Activated T-helper 1 cell treated with anti-CD3 and anti-CD28 coated beads, Interleukin-12 subunit alpha, Interleukin-12 subunit beta, Interleukin-2, Interleukin-4 antibody, amounts not matched to agents 30 ng/mL and 10 ng/mL and 1 ng/mL, durations not matched to agents 14 hours and 24 hours and 36 hours (primary cell): Measurements from ENCODE around the gene TAAR1. TPM values are rescaled to one million over a fixed set of nuclear protein-coding genes. Genes with fewer than 3 reads are reported as not detected.
"Not testable (repeated sequence)": the region's sequence is repeated elsewhere in the genome, so short reads cannot be mapped to it uniquely, and the experiment has no call there.

Experiments used
- DNase-seq: peaks from one replicate; pipeline ENCODE4 v3.0.0; 2021; ENCODE audit warnings: low spot score
- H3K27ac Mint-ChIP-seq: one replicate; pipeline ENCODE4 v1.8.0; 2021; ENCODE audit warnings: mild to moderate bottlenecking, mixed read lengths
- H3K27me3 Mint-ChIP-seq: one replicate; pipeline ENCODE4 v1.8.0; 2022; ENCODE audit warnings: mild to moderate bottlenecking, moderate library complexity, mixed read lengths; ENCODE audit not compliant: insufficient read depth
- H3K36me3 Mint-ChIP-seq: one replicate; pipeline ENCODE4 v1.8.0; 2021; ENCODE audit warnings: low read depth, mixed read lengths
- H3K4me1 Mint-ChIP-seq: one replicate; pipeline ENCODE4 v1.8.0; 2021; ENCODE audit warnings: low read depth, mixed read lengths
- H3K4me3 Mint-ChIP-seq: one replicate; pipeline ENCODE4 v1.8.0; 2021; ENCODE audit warnings: mild to moderate bottlenecking, moderate library complexity, mixed read lengths
- H3K9me3 Mint-ChIP-seq: one replicate; pipeline ENCODE4 v1.8.0; 2021; ENCODE audit warnings: mixed read lengths
- intact Hi-C: fragments of 100-400 bp; cut with micrococcal nuclease; formaldehyde crosslinking; loops from one replicate; pipeline ENCODE4 v1.15.1; 2024
- total RNA-seq: library from RNA; stranded (reverse); gene quantifications from 2 replicates; pipeline ENCODE4 v1.2.3, GENCODE V29; 2022

TAAR1 gene
- total RNA-seq, 1 donor from 2014 or later = not detected

- DNase-seq, H3K36me3 Mint-ChIP-seq, H3K4me3 Mint-ChIP-seq, H3K9me3 Mint-ChIP-seq, H3K27ac Mint-ChIP-seq, intact Hi-C loops: not testable (repeated sequence)
- Mint-ChIP-seq H3K27me3 (peaks cover 23% of the 10 kb centered on the region), H3K4me1 (peaks cover 11% of the 10 kb centered on the region)
These were observed 20.1 kb upstream of the TAAR1 start for GRCh38 chr6:132679094-132679493.

GRCh38 chr6:132675749-132676148, 16.8 kb upstream of the TAAR1 start:
- no peaks in the 10 kb centered on the region for H3K9me3 Mint-ChIP-seq
- intact Hi-C loops = no loop called here
- peaks cover 2% of the 10 kb centered on the region for H3K36me3 Mint-ChIP-seq
- DNase-seq = no peak
- peaks cover 13% of the 10 kb centered on the region for H3K27me3 Mint-ChIP-seq
- H3K4me1 Mint-ChIP-seq = peaks cover 11% of the 10 kb centered on the region
- no peak overlapping the region for H3K27ac Mint-ChIP-seq
- H3K4me3 Mint-ChIP-seq = no peak overlapping the region

DNA sequence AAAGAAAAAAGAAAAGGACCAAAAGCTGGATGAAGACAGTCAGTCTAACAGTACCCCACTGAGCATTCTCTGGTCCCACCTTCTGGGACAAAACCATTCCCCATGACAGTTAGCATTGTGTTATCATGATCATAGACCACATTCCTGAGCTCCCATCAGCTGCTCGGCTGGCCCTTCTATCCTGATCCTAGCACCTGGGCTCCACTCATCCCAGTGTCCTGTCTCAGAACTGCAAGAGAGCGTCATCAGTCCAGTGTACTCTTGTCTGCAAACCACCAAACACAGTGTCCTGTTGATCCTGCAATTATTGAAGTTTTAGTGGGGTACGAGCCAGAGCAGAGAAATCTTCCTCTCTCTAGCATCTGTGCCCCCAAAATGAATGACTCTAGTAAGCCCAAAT, 16.0 kb upstream of the TAAR1 start:
- no peak overlapping the region for H3K27ac Mint-ChIP-seq
- H3K4me1 Mint-ChIP-seq = peaks cover 12% of the 10 kb centered on the region
- H3K4me3 Mint-ChIP-seq = no peak overlapping the region
- intact Hi-C loops = no loop called here
- H3K9me3 Mint-ChIP-seq = no peaks in the 10 kb centered on the region
- H3K36me3 Mint-ChIP-seq = peaks cover 2% of the 10 kb centered on the region
- H3K27me3 Mint-ChIP-seq = peaks cover 13% of the 10 kb centered on the region
- no peak for DNase-seq

DNA sequence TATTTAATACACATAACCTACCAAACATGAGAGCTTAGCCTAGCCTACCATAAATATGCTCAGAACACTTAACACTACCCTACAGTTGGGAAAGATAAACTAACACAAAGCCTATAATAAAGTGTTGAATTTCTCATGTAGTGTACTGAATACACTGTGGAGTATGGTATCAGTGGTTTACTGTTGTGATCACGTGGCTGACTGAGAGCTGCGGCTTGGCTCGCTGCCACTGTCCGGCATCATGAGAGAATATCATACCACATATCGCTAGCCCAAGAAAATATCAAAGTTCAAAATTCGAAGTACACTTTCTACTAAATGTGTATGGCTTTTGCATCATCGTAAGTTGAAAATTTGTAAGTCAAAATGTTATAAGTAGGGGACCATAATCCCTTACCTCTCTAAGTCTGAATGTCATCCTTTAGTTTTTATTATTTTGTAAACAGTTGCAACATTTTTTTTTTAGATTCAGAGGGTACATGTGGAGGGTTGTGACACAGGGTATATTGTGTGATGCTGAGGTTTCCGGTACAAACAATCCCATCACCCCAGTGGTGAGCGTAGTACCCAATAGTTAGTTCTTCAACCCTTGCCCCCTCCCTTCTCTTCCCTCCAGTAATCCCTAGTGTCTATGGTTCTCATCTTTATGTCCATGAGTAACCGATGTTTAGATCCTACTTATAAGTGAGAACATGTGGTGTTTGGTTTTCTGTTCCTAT, 14.6 kb upstream of the TAAR1 start:
- Mint-ChIP-seq H3K4me3 (no peak overlapping the region), H3K27ac (no peak overlapping the region), H3K36me3 (peaks cover 2% of the 10 kb centered on the region), H3K4me1 (peaks cover 17% of the 10 kb centered on the region), H3K9me3 (no peaks in the 10 kb centered on the region), H3K27me3 (peaks cover 7% of the 10 kb centered on the region)
- DNase-seq = no peak
- intact Hi-C loops = no loop called here

DNA sequence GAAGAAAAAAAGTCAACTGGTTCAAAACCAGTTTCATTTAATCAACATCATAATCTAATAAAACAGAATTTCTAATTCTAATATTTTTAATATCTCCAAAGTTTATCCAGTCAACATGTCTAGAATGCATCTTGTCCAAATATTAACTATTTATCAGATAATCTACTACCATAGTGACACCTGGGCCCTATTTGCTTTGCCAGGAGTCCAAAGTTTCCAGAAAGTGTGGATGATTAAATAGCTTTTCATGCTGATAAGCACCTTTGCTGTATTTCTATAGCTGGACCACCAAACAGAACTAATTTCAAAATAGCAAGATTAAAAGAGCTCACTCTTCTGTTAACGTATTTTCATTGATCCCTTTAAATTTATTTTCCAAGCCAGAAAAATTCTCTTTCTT, 12.3 kb upstream of the TAAR1 start:
- Mint-ChIP-seq H3K27ac (no peak overlapping the region), H3K27me3 (peaks cover 11% of the 10 kb centered on the region), H3K9me3 (no peaks in the 10 kb centered on the region), H3K4me1 (peaks cover 17% of the 10 kb centered on the region), H3K4me3 (no peak overlapping the region), H3K36me3 (no peaks in the 10 kb centered on the region)
- intact Hi-C loops = no loop called here
- no peak for DNase-seq

GRCh38 chr6:132669690-132670291, 10.8 kb upstream of the TAAR1 start:
- H3K4me3 Mint-ChIP-seq = no peak overlapping the region
- no peak overlapping the region for H3K27ac Mint-ChIP-seq
- H3K4me1 Mint-ChIP-seq = peaks cover 7% of the 10 kb centered on the region
- H3K27me3 Mint-ChIP-seq = peaks cover 5% of the 10 kb centered on the region
- no peak for DNase-seq
- no peaks in the 10 kb centered on the region for H3K9me3 Mint-ChIP-seq
- H3K36me3 Mint-ChIP-seq = no peaks in the 10 kb centered on the region
- intact Hi-C loops = loop anchor here (1.0 to 5.0 kb wide), 7 partner anchors 94 to 293 kb away; partner anchors contain the start of gene RPS12

GRCh38 chr6:132666118-132666517, 7.1 kb upstream of the TAAR1 start:
- Mint-ChIP-seq H3K27ac (no peak overlapping the region), H3K9me3 (no peaks in the 10 kb centered on the region), H3K36me3 (no peaks in the 10 kb centered on the region), H3K27me3 (peaks cover 4% of the 10 kb centered on the region), H3K4me3 (no peak overlapping the region), H3K4me1 (peaks cover 6% of the 10 kb centered on the region)
- intact Hi-C loops = loop anchor here (5.0 kb wide), 2 partner anchors 116 to 134 kb away; no protein-coding TSS in a partner anchor
- DNase-seq = no peak

DNA sequence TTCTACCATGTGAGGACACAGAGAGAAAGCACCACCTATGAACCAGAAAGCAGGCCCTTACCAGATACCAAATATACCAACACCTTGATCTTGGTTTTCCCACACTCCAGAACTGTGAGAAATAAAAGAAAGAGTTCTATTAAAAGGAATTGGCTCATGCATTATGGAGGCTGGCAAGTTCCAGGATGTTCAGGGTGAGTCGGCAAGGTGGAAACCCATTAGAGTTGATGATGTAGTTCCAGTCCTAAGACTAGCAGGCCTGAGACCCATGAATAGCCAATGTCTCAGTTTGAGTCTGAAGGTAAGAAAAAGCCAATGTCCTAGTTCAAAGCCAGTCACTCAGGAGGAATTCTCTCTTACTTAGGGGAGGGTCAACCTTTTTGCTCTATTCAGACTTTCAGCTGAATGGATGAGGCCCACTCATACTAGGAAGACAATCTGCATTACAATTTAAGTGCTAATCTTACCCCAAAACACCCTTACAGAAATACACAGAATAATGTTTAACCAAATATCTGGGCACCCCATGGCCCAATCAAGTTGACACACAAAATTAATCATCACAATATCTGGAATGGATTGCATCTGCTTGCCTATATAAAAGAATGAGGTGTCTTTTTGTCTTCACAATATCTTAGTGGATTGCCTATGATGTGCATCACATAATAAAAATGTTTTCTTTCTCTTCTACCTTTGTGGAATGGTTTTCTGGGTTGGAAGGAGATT, 5.5 kb upstream of the TAAR1 start:
- DNase-seq = no peak
- Mint-ChIP-seq H3K4me1 (no peaks in the 10 kb centered on the region), H3K9me3 (no peaks in the 10 kb centered on the region), H3K4me3 (no peak overlapping the region), H3K27me3 (peaks cover 4% of the 10 kb centered on the region), H3K36me3 (no peaks in the 10 kb centered on the region), H3K27ac (no peak overlapping the region)
- intact Hi-C loops = loop anchor here (5.0 kb wide), 2 partner anchors 118 to 132 kb away; no protein-coding TSS in a partner anchor

DNA sequence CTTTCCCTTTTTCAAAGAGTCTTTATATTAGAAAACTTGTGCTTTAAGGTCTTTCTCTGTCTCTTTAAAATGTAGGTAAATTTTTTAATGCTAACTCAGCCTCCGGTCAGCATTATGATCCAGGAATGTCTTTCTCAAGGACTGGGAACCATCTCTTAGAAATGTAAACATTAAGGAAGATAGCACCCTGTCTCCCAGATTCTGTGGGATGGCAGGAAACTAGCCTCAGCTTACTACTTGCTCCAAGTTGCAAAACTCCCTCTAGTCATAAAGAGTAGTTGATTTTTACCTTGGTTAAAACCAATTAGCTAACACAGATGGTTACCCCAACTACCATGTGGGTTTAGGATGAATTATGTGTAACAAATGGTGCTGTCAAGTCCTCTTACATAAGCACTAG, 4.7 kb upstream of the TAAR1 start:
- Mint-ChIP-seq H3K36me3 (no peaks in the 10 kb centered on the region), H3K27ac (no peak overlapping the region), H3K4me3 (no peak overlapping the region), H3K27me3 (peaks cover 7% of the 10 kb centered on the region), H3K4me1 (no peaks in the 10 kb centered on the region), H3K9me3 (no peaks in the 10 kb centered on the region)
- DNase-seq = no peak
- intact Hi-C loops = no loop called here

DNA sequence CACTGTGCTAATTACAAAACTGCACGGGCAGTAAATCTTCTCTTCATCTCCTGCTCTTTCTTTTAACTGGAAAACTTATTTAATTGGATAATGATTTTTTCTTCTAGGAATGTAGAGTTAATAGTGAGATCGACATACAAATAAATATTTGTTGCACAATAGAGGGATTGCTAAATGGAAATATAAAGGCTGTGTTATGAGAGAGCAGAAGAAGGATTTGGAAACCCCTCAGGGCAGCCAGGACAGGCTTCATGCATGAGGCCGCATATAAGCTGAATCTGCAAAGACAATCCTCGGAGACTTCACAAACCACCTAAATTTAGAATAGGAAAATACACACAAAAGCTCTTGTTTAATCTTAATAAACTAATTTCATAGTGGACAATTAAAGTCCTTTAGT, 2.9 kb upstream of the TAAR1 start:
- intact Hi-C loops = no loop called here
- no peaks in the 10 kb centered on the region for H3K36me3 Mint-ChIP-seq
- no peaks in the 10 kb centered on the region for H3K9me3 Mint-ChIP-seq
- no peak overlapping the region for H3K4me3 Mint-ChIP-seq
- peaks cover 3% of the 10 kb centered on the region for H3K27me3 Mint-ChIP-seq
- H3K4me1 Mint-ChIP-seq = no peaks in the 10 kb centered on the region
- H3K27ac Mint-ChIP-seq = no peak overlapping the region
- DNase-seq = no peak

DNA sequence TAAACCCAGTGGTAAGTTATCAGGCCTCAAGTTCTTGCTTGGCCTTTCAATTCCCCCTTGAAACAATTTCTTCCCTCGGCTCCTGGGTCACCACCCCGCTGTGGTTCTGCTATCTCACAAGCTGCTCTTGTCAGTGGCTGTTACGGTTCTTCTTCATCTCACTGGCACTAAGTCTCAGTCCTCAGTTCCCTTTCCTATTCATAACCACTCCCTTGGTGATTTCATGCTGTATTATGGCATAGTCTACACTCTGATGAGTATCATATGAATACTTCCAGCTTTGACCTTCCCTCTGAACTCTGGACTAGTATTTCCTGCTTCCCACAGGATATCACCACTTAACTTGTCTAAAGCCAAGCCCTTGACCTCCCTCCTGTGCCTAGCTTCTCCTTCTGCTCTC, 7.9 kb downstream of the TAAR1 start:
- Mint-ChIP-seq H3K4me1 (no peaks in the 10 kb centered on the region), H3K4me3 (no peak overlapping the region), H3K9me3 (no peaks in the 10 kb centered on the region), H3K36me3 (no peaks in the 10 kb centered on the region), H3K27ac (no peak overlapping the region), H3K27me3 (peaks cover 23% of the 10 kb centered on the region)
- intact Hi-C loops = no loop called here
- DNase-seq = no peak

- Mint-ChIP-seq H3K27ac (no peak overlapping the region), H3K4me1 (no peaks in the 10 kb centered on the region), H3K36me3 (no peaks in the 10 kb centered on the region), H3K9me3 (no peaks in the 10 kb centered on the region), H3K27me3 (peaks cover 20% of the 10 kb centered on the region), H3K4me3 (no peak overlapping the region)
- DNase-seq = no peak
- intact Hi-C loops = no loop called here
These were observed 8.6 kb downstream of the TAAR1 start for GRCh38 chr6:132650429-132650828.

- H3K9me3 Mint-ChIP-seq = no peaks in the 10 kb centered on the region
- H3K27ac Mint-ChIP-seq = no peak overlapping the region
- intact Hi-C loops = no loop called here
- no peak overlapping the region for H3K4me3 Mint-ChIP-seq
- no peak for DNase-seq
- no peaks in the 10 kb centered on the region for H3K36me3 Mint-ChIP-seq
- peaks cover 12% of the 10 kb centered on the region for H3K27me3 Mint-ChIP-seq
- H3K4me1 Mint-ChIP-seq = no peaks in the 10 kb centered on the region
These were observed 10.2 kb downstream of the TAAR1 start for GRCh38 chr6:132648828-132649227.
